H1 (cell line): ENCODE results near the gene NDFIP2. TPM values are rescaled to one million over a fixed set of nuclear protein-coding genes. Genes with fewer than 3 reads are reported as not detected.

Source experiments
- CHD2 ChIP-seq: IDR thresholded peaks from 2 replicates; pipeline ENCODE4 v1.6.1; 2012; ENCODE audit warnings: low read length, improper control_type of control experiment
- POLR2AphosphoS5 ChIP-seq: IDR thresholded peaks from 2 replicates; pipeline ENCODE4 v1.6.1; 2011; ENCODE audit warnings: low read depth, low read length
- POU5F1 ChIP-seq: IDR thresholded peaks from 2 replicates; pipeline ENCODE4 v1.6.1; 2011; ENCODE audit warnings: low read depth, mild to moderate bottlenecking, low read length, moderate library complexity
- RAD21 ChIP-seq, 2 experiments: IDR thresholded peaks in 1 of 2; conservative IDR thresholded peaks in 1 of 2; 2 replicates each; pipeline ENCODE4 v1.6.1; 2011; ENCODE audit warnings: low read depth in 2 of 2, low read length in 2 of 2, improper control_type of control experiment in 1 of 2, inconsistent platforms in 1 of 2, mild to moderate bottlenecking in 1 of 2, moderate library complexity in 1 of 2
- SAP30 ChIP-seq: fragments of 300-600 bp; sonication (generic); IDR thresholded peaks from 2 replicates; pipeline ENCODE4 v1.7.1; 2012; ENCODE audit warnings: low read length, moderate library complexity, mild to moderate bottlenecking, inconsistent platforms; ENCODE audit not compliant: insufficient read depth, insufficient replicate concordance
- SRF ChIP-seq: IDR thresholded peaks from 2 replicates; pipeline ENCODE4 v1.6.1; 2011; ENCODE audit warnings: mild to moderate bottlenecking, low read depth, low read length, moderate library complexity
- TEAD4 ChIP-seq: IDR thresholded peaks from 2 replicates; pipeline ENCODE4 v1.6.1; 2012; ENCODE audit warnings: low read depth, low read length, inconsistent platforms, mixed read lengths
- polyA plus RNA-seq, 7 experiments: library from polyadenylated mRNA; depleted of rRNA in 3 of 7; stranded (reverse) in 5 of 7; unstranded in 2 of 7; fragments of >200 nt in 5 of 7; fragments of 200-250 nt in 2 of 7; gene quantifications; 1 replicate in 5 of 7; 2 replicates in 1 of 7; 4 replicates in 1 of 7; pipeline versions ENCODE4 v1.2.1 to v1.2.3, GENCODE V29; 2011 to 2013; ENCODE audit warnings: missing spikeins in 2 of 7, mixed read lengths in 2 of 7
- total RNA-seq: library from RNA; stranded (reverse); fragmentation: NEBNext Ultra II Directional; extraction: Animal tissue kit (Norgen Biotek cat#: 25700); gene quantifications from 2 replicates; pipeline ENCODE4 v1.2.1, GENCODE V29; 2021

NDFIP2 gene
- total and polyA plus RNA-seq, 2 of the 8 experiments (the other 6 are each of a cell fraction or from before 2014, with no cell fraction given) = 11.1 to 32.9 TPM

GRCh38 chr13:79562557-79562956, 81.6 kb downstream of the NDFIP2 start (continued):
- no peak for TF ChIP-seq POU5F1
- no peak for TF ChIP-seq SRF
- no peak for TF ChIP-seq RAD21 (IDR thresholded peaks at IDR 0.05 in 1 of 2, conservative IDR thresholded peaks at IDR 0.05 in 1 of 2; ENCODE audit: low read depth in 2 of 2, low read length in 2 of 2)
- TF ChIP-seq CHD2 = no peak
- TF ChIP-seq TEAD4 = no peak
- TF ChIP-seq POLR2AphosphoS5 = no peak
- TF ChIP-seq SAP30 = no peak
